IPS-15b (cell line): ENCODE data around the gene FAM187B.
A peak's percentile ranks its signal among the peaks of the same experiment; 100 is the strongest.

ENCODE experiments used
- H3K27me3 ChIP-seq: one replicate; pipeline ENCODE4 v1.6.1; 2013; ENCODE audit warnings: low read length; ENCODE audit not compliant: control insufficient read depth, insufficient read depth
- H3K36me3 ChIP-seq: one replicate; pipeline ENCODE4 v1.6.1; 2013; ENCODE audit warnings: low read length; ENCODE audit not compliant: control insufficient read depth, insufficient read depth
- H3K4me1 ChIP-seq: one replicate; pipeline ENCODE4 v1.6.1; 2013; ENCODE audit warnings: mild to moderate bottlenecking, low read length; ENCODE audit not compliant: control insufficient read depth, insufficient read depth
- H3K4me3 ChIP-seq: one replicate; pipeline ENCODE4 v1.5.1; 2013; ENCODE audit warnings: low read depth, low read length
- H3K9ac ChIP-seq: one replicate; pipeline ENCODE4 v1.6.1; 2013; ENCODE audit warnings: low read depth, mild to moderate bottlenecking, low read length
- H3K9me3 ChIP-seq: one replicate; pipeline ENCODE4 v1.6.1; 2013; ENCODE audit warnings: mild to moderate bottlenecking, low read length; ENCODE audit not compliant: control insufficient read depth, insufficient read depth

Gene FAM187B

GRCh38 chr19:35256566-35256965 is 28.0 kb upstream of the FAM187B start:
- no peaks in the 10 kb centered on the region for H3K27me3 ChIP-seq
- H3K4me1 ChIP-seq, result peaks cover 2% of the 10 kb centered on the region
- H3K36me3 ChIP-seq, result peaks cover 51% of the 10 kb centered on the region
- H3K4me3 ChIP-seq, result no peak overlapping the region
- H3K9me3 ChIP-seq, result no peaks in the 10 kb centered on the region
- no peak overlapping the region for H3K9ac ChIP-seq

- Histone ChIP-seq H3K9ac (no peak overlapping the region), H3K36me3 (peaks cover 53% of the 10 kb centered on the region), H3K4me3 (no peak overlapping the region), H3K9me3 (no peaks in the 10 kb centered on the region), H3K4me1 (peaks cover 6% of the 10 kb centered on the region), H3K27me3 (no peaks in the 10 kb centered on the region)
Measured at GRCh38 chr19:35254341-35255297, 26.1 kb upstream of the FAM187B start.

- Histone ChIP-seq H3K4me1 (peaks cover 6% of the 10 kb centered on the region), H3K27me3 (no peaks in the 10 kb centered on the region), H3K36me3 (peaks cover 50% of the 10 kb centered on the region), H3K9ac (no peak overlapping the region), H3K9me3 (no peaks in the 10 kb centered on the region), H3K4me3 (no peak overlapping the region)
Measured at GRCh38 chr19:35253316-35254286, 25.1 kb upstream of the FAM187B start.

- Histone ChIP-seq H3K36me3 (peaks cover 38% of the 10 kb centered on the region), H3K4me3 (no peak overlapping the region), H3K27me3 (no peaks in the 10 kb centered on the region), H3K9ac (no peak overlapping the region), H3K4me1 (peaks cover 6% of the 10 kb centered on the region), H3K9me3 (no peaks in the 10 kb centered on the region)
Measured at GRCh38 chr19:35251456-35251855, 22.9 kb upstream of the FAM187B start.

GRCh38 chr19:35249848-35250711 is 21.5 kb upstream of the FAM187B start:
- peaks cover 31% of the 10 kb centered on the region for H3K36me3 ChIP-seq
- H3K9me3 ChIP-seq, result no peaks in the 10 kb centered on the region
- no peaks in the 10 kb centered on the region for H3K27me3 ChIP-seq
- H3K4me3 ChIP-seq, result peak overlapping the region; percentile 90
- peak overlapping the region; percentile 99 for H3K9ac ChIP-seq
- peaks cover 6% of the 10 kb centered on the region for H3K4me1 ChIP-seq

GRCh38 chr19:35249146-35249847 is 20.8 kb upstream of the FAM187B start:
- peaks cover 6% of the 10 kb centered on the region for H3K4me1 ChIP-seq
- H3K36me3 ChIP-seq, result peaks cover 23% of the 10 kb centered on the region
- peak overlapping the region; percentile 90 for H3K4me3 ChIP-seq
- no peaks in the 10 kb centered on the region for H3K27me3 ChIP-seq
- peak overlapping the region; percentile 99 for H3K9ac ChIP-seq
- H3K9me3 ChIP-seq, result no peaks in the 10 kb centered on the region

GRCh38 chr19:35248310-35249145 is 20.0 kb upstream of the FAM187B start, which contains the start of gene LSR:
Gene LSR (plus strand): TSS chr19:35249002. CDS start chr19:35249023, 21 bp downstream.
- Histone ChIP-seq H3K36me3 (peaks cover 18% of the 10 kb centered on the region), H3K9me3 (no peaks in the 10 kb centered on the region), H3K27me3 (no peaks in the 10 kb centered on the region), H3K9ac (peak within 1 kb of the TSS; percentile 99), H3K4me1 (peaks cover 4% of the 10 kb centered on the region), H3K4me3 (peak within 1 kb of the TSS; percentile 90)

- H3K4me3 ChIP-seq, result peak overlapping the region; percentile 90
Measured at GRCh38 chr19:35247526-35248309, 19.2 kb upstream of the FAM187B start.

GRCh38 chr19:35246466-35247092 is 18.0 kb upstream of the FAM187B start:
- H3K9ac ChIP-seq, result no peak overlapping the region
- H3K4me1 ChIP-seq, result peaks cover 4% of the 10 kb centered on the region
- H3K9me3 ChIP-seq, result no peaks in the 10 kb centered on the region
- no peaks in the 10 kb centered on the region for H3K27me3 ChIP-seq
- H3K36me3 ChIP-seq, result peaks cover 14% of the 10 kb centered on the region
- H3K4me3 ChIP-seq, result no peak overlapping the region

More at GRCh38 chr19:35247526-35248309, 19.2 kb upstream of the FAM187B start:
- no peaks in the 10 kb centered on the region for H3K9me3 ChIP-seq
- peaks cover 4% of the 10 kb centered on the region for H3K4me1 ChIP-seq
- peak overlapping the region; percentile 99 for H3K9ac ChIP-seq
- H3K36me3 ChIP-seq, result peaks cover 15% of the 10 kb centered on the region
- no peaks in the 10 kb centered on the region for H3K27me3 ChIP-seq
